Measurements from ENCODE around the gene PKD2. TPM values are rescaled to one million over a fixed set of nuclear protein-coding genes. Genes with fewer than 3 reads are reported as not detected.
A peak's percentile ranks its signal among the peaks of the same experiment; 100 is the strongest.

The PKD2 gene
- total and polyA plus RNA-seq, 2 of the 13 experiments (the other 11 are each of a cell fraction or from before 2014, with no cell fraction given): 5.6 to 9.1 TPM

GRCh38 chr4:88007304-88008121, at the start of gene PKD2 (continued):
- TF ChIP-seq ZNF318 (CRISPR knock-in tag; IDR thresholded peaks at IDR 0.05) (no peak), FOXC1 (CRISPR knock-in tag; IDR thresholded peaks at IDR 0.05; ENCODE audit: borderline replicate concordance) (no peak), POLR2A (IDR thresholded peaks at IDR 0.05; ENCODE audit: insufficient read depth in 1 of 2, low read depth in 2 of 2, low read length in 2 of 2) (peak; percentile 57 to 58; a peak in 3 of 4 replicates), ZNF138 (CRISPR knock-in tag; IDR thresholded peaks at IDR 0.05; ENCODE audit: low read depth) (no peak), CREB1 (IDR thresholded peaks at IDR 0.05) (no peak), CREB1 (CRISPR knock-in tag; IDR thresholded peaks at IDR 0.05) (no peak), SIX4 (CRISPR knock-in tag; IDR thresholded peaks at IDR 0.05) (no peak), PRDM15 (CRISPR knock-in tag; IDR thresholded peaks at IDR 0.05) (peak; percentile 66), ZFX (CRISPR knock-in tag; IDR thresholded peaks at IDR 0.05; ENCODE audit: low read depth) (peak; percentile 56), RBM39 (IDR thresholded peaks at IDR 0.05; ENCODE audit: low read depth, low read length, poor library complexity, severe bottlenecking) (no peak)

All from HepG2 (cell line).